Kidney capillary endothelial cell (primary cell): ENCODE data around the gene ASPSCR1.
"Not testable (repeated sequence)": the region's sequence is repeated elsewhere in the genome, so short reads cannot be mapped to it uniquely, and the experiment has no call there.

Source experiments
- DNase-seq: peaks from one replicate; pipeline ENCODE4 v3.0.0-alpha.2; 2018; ENCODE audit warnings: low spot score

ASPSCR1 gene

DNA sequence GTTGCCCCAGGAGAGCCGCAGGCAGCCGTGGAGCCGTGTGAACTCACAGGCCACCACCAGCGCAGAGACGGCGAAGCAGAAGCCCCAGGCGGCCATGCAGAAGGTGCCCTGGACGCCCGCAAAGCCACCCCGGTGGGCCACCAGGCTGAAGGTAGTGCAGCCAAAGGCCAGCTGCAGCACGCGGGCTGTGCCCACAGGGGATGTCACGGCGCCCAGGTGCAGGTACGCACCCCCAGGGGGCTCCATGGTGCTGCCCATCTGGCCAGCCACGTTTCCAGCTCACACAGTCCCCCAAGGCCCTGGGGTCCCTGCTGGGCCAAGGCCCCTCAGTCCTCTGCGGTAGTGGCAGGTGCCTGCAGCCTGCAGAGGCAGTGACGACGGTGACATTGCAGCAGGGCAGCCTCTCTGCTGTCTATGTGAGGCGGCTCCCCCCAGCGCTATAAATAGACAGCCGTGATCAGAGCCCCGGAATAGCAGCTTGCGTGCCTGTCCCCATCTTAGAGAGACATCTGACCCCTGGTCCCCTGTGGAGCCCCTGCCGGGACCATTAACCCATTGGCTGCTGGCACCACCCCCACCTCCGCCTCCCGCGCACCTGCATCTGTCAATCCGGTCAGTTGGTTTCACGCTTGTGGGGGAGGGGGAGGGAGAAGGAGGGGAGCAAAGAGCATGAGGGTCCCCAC lies 35.8 kb upstream of the ASPSCR1 start:
- no peak for DNase-seq

DNA sequence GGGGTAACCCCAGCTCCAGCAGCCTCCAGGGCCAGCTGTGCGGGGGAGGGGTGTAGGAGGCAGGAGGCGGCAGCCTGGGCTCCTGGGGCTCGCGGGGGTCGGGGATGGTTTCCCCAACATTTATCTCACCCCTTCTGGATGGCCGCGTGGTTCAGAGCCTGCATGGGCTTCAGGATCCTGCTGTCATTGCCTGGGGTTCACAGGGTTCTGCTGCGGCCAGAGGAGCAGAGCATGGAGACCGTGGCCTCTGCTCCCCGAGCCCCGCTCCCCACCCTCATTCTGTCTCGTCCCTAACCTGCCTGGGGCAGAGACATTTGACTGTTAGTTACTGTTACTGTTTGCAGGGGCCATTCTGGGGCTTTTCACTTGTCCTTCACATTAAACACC lies 35.3 kb upstream of the ASPSCR1 start:
- DNase-seq: no peak

GRCh38 chr17:81944858-81945257 lies 32.6 kb upstream of the ASPSCR1 start:
- no peak for DNase-seq

- DNase-seq: no peak
These were observed 30.2 kb upstream of the ASPSCR1 start, which contains the start of gene MYADML2 for GRCh38 chr17:81947189-81947588. MYADML2 (minus strand) TSS chr17:81947233; CDS start chr17:81941741, 5,492 bp downstream.

DNA sequence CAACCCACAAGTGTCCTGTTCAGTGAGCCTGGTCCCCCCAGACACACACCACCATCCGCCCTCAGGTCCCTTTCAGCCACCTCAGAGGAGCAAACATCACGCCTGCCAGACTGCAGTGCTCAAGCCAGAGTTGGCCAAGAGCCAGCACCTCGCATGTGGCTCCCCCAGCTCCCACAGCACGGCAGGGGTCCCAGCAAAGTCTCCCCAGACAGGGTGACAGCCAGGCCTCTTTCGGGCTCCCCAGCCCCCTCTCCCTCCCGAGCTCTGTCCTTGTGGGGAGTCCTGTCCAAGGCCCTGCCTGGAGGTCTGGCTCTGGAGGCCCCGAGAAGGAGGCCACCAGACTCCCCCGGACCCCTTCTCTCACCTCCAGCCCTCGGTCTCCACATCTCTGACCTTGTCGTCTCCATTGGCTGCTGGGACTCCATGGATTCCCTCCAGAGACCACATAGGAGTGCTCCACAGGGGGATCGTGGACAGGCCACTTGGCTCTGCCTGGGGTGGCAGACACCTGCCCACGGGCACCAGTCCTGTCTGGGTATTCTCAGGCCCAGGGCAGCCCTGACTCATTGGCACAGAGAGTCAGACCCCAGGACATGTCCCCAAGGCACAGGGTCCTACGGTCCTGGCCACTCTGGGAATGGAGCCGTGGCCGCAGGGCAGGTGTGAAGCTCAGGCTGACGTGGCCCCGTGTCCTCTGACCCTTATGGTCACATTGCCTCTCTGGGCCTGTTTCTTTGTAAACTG lies 28.6 kb upstream of the ASPSCR1 start:
- DNase-seq: no peak

GRCh38 chr17:81950501-81950900 lies 26.9 kb upstream of the ASPSCR1 start:
- DNase-seq: no peak

GRCh38 chr17:81951785-81952684 lies 25.4 kb upstream of the ASPSCR1 start:
- no peak for DNase-seq

- no peak for DNase-seq
These were observed 24.6 kb upstream of the ASPSCR1 start for GRCh38 chr17:81952792-81953228.

- DNase-seq: not testable (repeated sequence)
These were observed 24.0 kb upstream of the ASPSCR1 start for GRCh38 chr17:81953443-81953842.

GRCh38 chr17:81954131-81955057 lies 23.0 kb upstream of the ASPSCR1 start:
- DNase-seq: no peak

DNA sequence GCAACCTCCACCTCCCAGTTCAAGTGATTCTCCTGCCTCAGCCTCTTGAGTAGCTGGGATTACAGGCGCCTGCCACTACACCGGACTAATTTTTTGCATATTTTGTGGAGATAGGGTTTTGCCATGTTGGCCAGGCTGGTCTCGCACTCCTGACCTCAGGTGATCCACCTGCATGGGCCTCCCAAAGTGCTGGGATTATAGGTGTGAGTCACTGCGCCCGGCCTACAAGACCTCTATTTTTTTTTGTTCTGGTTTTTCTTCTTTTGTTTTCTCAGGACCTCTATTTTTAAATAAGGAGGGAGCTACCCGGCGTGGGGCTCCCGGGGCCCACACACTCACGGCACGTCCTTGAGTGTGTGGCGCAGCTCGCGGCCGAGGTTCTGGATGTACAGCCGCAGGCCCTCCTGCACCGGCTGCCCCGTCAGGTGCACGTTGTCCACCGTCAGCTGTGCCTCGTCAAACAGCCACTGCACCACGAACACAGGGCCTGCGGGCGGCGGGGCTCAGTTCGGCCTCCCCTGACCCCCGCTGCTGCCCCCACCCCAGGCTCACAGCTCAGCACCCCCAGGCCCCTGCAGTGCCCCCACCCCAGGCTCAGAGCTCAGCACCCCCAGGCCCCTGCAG lies 22.3 kb upstream of the ASPSCR1 start:
- no peak for DNase-seq

GRCh38 chr17:81955756-81956544 lies 21.5 kb upstream of the ASPSCR1 start:
- DNase-seq: no peak

DNA sequence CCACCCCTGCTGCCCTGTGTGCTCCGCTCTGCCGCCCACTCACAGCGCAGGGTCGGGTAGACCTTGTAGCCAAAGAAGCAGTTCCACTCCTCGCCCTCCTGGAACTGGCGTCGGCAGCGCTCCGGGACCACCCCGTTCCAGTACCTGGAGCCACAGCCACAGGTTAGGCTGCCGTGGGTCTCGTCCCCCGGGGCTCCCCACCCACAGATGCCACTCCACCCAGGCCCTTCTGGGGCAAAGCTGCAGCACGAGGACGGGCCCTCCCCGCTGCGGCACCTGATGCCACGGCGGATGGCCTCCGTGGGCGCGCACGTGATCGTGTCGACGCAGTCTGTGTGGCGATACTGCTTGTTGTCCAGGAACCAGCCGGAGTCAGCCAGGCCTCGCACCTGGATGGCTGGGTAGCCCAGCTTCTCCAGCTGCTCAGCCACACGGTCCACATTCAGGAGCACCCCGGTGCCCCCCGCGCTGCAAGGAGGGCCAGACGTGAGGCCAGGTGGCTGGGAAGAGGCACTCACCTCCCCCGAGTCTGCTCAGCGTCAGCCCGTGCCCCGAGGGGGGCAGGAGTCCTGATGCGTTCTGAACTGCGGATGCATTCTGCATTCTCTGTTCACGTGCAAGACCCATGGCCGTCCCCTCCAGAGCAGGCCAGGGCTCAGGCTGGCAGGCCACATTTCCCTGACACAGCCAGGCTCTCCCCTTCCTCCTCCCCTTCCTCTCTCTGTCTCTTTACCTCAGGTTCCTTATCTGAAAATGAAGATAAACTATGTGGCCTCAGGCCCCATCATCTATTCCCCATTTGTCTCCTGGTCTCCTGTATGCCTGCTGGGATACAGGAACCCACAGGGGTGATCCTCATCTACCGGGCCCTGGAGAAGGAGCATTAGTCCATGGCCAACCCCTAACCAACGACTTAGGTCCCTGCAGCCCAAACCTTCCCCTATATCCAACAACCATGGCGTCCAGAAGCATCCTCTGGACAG lies 20.5 kb upstream of the ASPSCR1 start:
- DNase-seq: no peak

- no peak for DNase-seq
These were observed 19.6 kb upstream of the ASPSCR1 start for GRCh38 chr17:81957691-81958432.

- DNase-seq: no peak
These were observed 18.6 kb upstream of the ASPSCR1 start for GRCh38 chr17:81958633-81959342.

DNA sequence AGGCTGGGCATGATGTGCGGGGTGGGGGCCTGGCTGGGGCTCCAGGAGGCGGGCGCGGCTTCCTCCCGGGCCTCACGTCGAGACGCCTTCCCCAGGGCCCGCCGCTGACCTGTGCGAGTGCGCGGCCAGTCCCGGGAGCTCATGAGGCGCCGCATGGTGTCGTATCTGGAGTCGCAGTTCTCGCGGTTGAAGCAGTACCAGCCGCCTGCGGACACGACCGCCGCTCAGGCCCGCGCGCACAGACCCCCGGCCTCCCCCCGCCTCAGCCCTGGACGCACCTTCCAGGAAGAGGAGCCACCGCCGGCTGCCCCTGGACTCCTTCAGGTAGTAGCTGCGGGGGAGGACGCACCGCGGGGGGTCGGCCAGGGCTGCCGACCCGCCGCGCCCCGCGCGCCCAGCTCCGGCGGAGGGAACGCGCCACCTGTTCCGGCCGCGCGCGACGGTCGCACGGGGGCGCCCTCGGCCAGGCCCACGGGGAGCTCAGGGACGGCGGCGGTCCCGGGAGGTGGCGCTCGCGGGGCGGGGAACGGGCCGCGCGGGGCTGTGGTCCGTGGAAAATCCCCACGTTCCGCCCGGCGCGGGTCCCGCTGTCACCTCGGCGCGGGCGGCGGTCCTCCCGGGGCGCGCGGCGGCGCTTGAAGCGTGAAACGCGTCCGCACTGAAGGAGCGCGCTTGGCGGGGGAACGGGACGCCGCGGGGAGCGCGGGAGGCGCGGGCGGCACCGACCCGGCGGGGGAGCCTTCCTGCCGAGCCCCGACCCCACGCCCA lies 17.9 kb upstream of the ASPSCR1 start:
- DNase-seq: peak; percentile 40
